Measurements from ENCODE around the gene HNRNPA1L2.
"Not testable (repeated sequence)": the region's sequence is repeated elsewhere in the genome, so short reads cannot be mapped to it uniquely, and the experiment has no call there.

HNRNPA1L2 gene

GRCh38 chr13:52642131-52642530 lies at the start of gene HNRNPA1L2:
Gene HNRNPA1L2, plus strand, starts transcription at chr13:52642431. Its CDS starts 62 bp downstream, at chr13:52642493.
- no peak for DNase-seq (ENCODE audit: low spot score)

DNA sequence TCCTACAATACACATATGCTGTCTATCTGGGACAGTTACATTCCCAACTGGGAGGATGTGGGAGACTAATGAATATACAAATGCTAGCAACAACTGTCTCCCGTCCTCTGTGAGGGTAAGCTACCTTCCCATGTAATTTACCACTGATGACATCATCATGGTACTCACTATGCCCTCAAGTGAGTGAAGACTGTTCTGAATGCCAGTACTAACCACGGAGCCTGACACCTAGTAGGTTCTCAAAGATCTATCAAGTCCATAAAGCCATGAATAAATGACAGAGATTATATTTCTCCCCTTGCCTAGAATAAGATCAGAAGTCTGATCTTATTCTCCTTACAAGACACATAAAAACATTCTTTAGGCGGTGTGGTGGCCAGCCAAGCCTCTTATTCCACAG lies 49.1 kb upstream of the HNRNPA1L2 start:
- DNase-seq (ENCODE audit: low spot score): not testable (repeated sequence)

DNA sequence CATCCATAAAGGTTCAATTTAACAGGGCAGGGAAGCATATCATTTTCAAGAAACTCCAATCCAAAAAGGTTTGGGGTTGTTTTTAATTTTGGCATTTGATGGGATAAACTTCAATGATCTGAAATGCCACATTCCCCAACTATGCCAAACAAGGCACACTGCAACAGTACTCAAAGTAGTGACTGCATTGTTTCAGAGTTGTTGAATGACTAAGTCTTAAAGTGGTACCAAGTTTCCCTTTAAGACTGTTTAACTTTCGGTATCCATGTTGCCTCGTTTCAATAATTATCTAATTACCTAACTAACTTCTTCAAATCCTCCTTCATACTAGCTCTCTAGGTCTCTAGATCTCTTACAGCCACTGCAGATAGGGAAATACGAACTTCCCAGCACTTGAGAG lies 48.4 kb upstream of the HNRNPA1L2 start:
- DNase-seq (ENCODE audit: low spot score): not testable (repeated sequence)

- not testable (repeated sequence) for DNase-seq (ENCODE audit: low spot score)
These were observed 47.9 kb upstream of the HNRNPA1L2 start for GRCh38 chr13:52594295-52594694.

DNA sequence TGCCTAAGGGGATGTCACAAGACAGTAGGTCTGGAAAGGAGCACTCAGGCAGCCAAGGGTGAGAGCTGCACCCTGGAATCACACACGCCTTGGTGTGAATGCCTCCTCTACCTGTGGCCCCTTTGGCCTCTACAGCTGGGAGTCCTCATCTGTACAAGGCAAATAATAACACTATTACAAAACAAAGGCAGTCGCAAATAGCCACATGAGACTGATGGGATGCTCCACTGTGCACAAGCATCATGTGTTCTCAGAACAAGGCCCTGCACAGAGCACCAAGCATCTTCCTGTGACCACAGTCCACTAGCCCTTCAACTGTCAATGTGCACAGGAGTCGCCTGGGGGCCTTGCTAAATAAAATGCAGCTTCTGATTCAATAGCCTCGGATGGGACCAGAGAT lies 44.6 kb upstream of the HNRNPA1L2 start:
- DNase-seq (ENCODE audit: low spot score): no peak

GRCh38 chr13:52599037-52599847 lies 43.0 kb upstream of the HNRNPA1L2 start:
- DNase-seq (ENCODE audit: low spot score): peak; percentile 38

DNA sequence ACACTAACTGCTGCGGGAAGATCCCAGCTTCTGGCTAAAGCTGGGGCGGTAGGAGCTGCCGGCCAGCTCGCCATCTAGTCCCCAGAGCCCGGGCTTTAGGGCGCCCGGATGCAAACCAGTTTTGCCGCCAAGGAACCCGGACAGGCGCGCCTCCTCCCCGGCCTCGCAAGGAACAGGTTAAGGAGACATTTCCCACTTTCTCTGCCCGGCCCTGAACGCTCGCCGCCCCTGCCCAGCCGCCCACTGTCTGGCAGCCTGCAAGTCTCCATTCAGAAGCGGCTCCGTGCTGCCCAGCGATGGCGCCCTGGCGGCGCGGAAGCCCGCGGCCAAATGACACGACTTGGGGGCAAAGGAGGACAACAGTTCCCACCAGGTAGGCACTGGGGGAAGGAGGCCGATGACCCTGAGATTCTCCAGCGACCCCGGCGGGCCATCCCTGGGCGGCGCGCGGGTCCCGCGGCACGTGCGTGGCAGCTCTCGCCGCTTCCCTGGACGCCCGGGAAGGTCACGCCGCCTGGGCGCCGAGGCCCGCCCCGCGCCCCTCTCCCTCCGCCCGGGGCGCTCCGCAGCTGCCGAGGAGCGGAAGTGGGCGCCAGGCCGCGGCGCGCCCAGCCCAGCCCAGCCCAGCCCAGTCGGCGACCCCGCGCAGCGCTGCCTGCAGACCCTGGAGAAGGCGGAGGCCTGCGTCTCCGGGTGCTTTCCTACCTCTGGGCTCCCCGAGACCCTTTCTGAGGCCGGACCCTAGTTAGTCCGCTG lies 42.2 kb upstream of the HNRNPA1L2 start:
- peak; percentile 51 for DNase-seq (ENCODE audit: low spot score)

DNA sequence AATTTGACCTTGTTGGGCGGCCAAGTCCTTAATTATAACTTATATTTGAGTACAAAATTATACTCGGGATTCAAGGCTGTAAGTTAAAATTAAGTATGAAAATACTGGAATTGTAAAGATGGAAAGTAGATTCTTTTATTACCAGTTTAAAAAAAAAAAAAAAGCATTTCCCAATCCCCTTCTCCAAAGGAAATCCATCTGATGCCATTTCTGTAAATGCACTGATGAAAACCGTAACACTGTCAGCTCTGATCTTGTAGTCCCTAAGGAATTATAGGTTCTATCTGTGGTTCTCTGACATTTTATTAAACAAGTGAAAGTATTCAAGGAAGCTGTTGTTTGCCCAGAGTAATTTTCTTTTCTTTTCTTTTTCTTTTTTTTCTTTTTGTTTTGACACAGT lies 41.6 kb upstream of the HNRNPA1L2 start:
- DNase-seq (ENCODE audit: low spot score): no peak

DNA sequence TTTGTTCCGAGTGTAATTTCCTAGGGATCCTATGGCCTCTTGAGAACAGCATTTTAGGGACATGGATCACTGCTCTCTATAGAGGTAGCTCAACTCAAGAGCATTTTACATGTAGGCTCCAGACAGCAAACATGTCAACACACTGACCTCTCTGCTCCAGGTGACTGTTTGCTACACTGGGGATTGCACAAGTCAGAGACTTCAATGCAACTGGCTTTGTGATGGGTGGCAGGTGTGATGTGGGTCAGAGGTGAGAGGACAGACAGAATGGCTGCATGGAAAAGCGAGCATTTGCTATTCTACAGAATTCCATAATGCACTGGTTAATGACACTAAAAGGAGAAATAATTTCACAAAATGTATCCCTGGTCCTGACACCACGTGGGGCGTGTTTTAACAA lies 38.9 kb upstream of the HNRNPA1L2 start:
- not testable (repeated sequence) for DNase-seq (ENCODE audit: low spot score)

DNA sequence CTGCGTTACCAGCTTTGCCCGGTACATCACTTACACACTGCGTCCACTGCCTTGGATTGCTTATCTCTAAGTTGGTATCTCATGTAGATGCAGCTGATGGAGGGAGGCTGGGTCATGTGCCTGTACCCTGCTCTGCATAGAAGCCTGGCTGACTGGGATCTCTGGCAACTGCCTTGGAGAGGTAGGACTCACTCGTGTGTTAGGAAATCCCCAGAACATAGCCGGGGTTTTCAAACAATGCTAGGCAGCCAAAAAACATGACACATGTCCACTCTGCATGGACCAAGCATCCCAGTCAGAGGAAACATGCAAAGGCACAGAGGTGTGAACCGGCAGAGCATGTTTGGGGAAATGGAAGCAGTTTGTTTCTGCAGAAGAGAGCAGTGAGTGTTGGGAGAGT lies 36.1 kb upstream of the HNRNPA1L2 start:
- not testable (repeated sequence) for DNase-seq (ENCODE audit: low spot score)

DNA sequence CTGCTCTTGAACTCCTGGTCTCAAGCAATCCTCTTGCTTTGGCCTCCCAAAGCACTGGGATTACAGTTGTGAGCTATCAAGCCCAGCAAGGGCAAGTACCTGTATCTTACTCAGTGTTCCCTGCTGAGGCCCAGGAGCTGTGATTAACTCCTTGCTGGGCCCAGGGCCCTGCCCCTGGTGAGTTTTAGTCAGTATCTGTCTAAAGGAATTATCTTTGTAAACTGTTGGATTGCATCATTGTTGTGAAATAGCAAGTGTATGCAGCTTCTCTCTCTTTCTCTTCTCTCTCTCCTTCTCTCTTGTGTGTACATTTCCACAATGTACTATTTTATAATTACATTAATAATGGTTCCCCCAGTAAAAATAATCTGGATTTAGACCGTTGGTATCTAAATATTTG lies 35.4 kb upstream of the HNRNPA1L2 start:
- not testable (repeated sequence) for DNase-seq (ENCODE audit: low spot score)

- DNase-seq (ENCODE audit: low spot score): not testable (repeated sequence)
These were observed 34.0 kb upstream of the HNRNPA1L2 start for GRCh38 chr13:52608184-52608583.

GRCh38 chr13:52609013-52609606 lies 33.1 kb upstream of the HNRNPA1L2 start:
- not testable (repeated sequence) for DNase-seq (ENCODE audit: low spot score)

DNA sequence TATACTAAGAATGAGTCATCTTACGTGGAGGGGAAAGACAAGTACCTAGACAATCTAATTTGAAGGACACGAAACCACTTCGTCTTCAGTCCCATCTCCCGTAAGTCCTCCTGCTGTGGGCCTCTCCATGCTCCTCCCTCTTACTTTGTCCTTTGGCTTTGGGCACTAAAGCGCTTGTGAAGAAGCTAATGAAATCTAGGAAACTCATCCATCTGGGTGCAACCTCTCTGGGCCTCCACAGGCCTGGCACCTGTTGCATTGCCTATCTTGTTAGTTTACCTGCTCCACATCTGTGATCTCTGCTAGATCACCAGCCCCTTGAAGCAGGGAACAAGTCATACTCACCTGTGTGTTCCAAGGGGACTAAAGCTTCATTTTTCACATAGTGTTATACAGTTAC lies 32.1 kb upstream of the HNRNPA1L2 start:
- DNase-seq (ENCODE audit: low spot score): not testable (repeated sequence)

- no peak for DNase-seq (ENCODE audit: low spot score)
These were observed 27.0 kb upstream of the HNRNPA1L2 start for GRCh38 chr13:52615134-52615801.

DNA sequence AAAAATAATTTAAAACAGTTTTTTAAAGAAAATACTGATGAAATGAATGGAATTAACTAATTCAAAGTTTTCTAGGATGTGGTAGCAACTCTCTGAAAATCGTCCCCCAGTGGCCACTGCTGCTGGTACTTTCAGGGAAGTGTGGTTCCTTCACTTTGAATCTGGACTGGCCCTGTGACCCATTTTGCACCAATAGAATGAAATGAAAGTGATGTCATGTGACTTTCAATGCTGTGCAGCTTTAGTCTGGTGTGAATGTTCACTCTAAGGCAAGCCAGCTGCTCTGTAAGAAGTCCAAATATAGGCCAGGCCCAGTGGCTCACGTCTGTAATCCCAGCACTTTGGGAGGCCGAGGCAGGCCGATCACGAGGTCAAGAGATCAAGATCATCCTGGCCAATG lies 26.4 kb upstream of the HNRNPA1L2 start:
- no peak for DNase-seq (ENCODE audit: low spot score)

DNA sequence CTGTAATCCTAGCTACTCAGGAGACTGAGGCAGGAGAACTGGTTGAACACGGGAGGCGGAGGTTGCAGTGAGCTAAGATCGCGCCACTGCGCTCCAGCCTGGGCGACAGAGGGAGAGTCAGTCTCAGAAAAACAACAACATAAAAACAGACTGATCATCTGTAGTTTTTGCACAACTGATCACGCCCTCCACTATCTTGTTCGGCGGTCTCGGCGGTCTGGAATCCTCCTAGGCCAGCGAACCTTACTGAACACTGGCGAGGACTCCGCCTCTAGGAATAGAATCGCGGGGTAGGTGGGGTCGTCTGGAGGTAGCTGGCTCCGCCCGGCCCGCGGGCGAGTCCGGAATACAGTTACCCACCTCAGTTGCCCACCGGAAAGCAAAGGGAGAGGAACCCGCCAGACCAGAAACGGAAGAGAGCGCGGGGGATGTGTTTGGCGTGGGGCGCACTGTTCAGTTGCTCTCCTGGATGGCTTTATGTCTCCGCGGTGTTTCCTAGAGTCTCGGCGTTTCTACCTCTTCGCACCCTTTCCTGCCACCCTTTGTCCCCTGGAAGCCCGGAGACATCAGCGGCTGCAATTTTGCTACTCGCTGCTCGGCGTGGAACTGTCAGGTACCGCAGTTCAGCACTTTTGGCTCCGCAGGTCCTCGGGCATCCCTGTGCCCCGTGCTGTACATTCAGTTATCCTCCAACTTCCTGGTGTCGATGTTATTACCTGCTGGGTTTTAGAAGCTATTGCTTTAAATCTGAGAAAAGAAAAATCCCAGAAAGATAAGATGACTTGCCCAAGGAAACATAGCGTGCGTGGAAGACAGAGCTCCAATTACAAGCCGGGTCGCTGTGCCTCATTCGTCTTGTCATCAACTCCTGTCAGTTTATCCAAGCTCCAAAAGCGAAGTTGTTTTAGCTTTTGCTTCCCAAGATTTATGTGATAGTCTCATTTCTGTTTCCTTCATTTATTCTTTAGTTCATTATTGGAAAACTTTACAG lies 24.9 kb upstream of the HNRNPA1L2 start:
- peak; percentile 59 for DNase-seq (ENCODE audit: low spot score)

DNA sequence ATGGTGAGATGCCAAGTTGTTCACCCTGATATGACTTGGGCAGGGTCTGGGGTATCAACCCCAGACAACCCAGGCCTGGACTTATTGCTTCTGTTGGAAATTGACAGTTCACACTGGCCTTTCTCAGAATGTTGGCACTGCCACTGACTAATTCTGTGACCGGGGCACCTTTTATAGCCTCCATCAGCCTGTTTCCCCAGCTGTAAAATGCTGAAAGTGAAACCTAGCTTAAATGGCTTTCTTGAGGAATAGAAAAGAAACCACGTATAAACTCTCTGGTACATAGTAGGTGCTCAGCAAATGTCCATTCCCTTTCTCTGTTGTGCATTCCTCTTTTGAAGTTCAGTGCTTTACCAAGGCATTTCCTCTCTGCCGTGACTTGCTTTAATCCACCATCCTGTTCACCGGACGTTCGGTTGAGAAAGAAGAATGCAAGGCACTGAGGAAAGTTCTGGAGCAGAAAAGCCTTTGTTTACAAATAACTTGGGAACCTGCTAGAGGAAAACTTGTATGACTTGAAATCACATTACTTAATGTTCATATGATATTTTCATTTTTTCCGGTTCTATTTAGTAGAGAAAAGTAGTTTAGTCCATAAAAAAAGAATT lies 11.0 kb upstream of the HNRNPA1L2 start:
- DNase-seq (ENCODE audit: low spot score): not testable (repeated sequence)

GRCh38 chr13:52638666-52639328 lies 3.4 kb upstream of the HNRNPA1L2 start:
- no peak for DNase-seq (ENCODE audit: low spot score)

GRCh38 chr13:52644108-52644507 lies 1.9 kb downstream of the HNRNPA1L2 start:
- no peak for DNase-seq (ENCODE audit: low spot score)
